HEK293 (cell line): ENCODE data around the gene CBX8.

Experiments used
- CTCF ChIA-PET: fragments of 350-600 bp; formaldehyde crosslinking; extraction: SDS; loops from one replicate; lab custom pipeline; 2021; ENCODE audit warnings: antibody characterized with exemption; lab: Yijun Ruan, JAX
- POLR2A ChIA-PET: fragments of 300-600 bp; formaldehyde crosslinking; extraction: SDS; loops from one replicate; lab custom pipeline; 2020; ENCODE audit warnings: antibody characterized with exemption, inconsistent platforms; lab: Yijun Ruan, JAX
- H3K27ac ChIP-seq: fragments of 200-500 bp; sonication (Bioruptor generic); 2 replicates; pipeline ENCODE4 v1.5.1; 2014; ENCODE audit warnings: low read depth, low read length, control low read depth, inconsistent platforms; ENCODE audit errors: extremely low read depth
- H3K36me3 ChIP-seq, 2 experiments: fragments of 200-500 bp in 1 of 2; sonication (Bioruptor generic) in 1 of 2; 1 replicate in 1 of 2; 2 replicates in 1 of 2; pipeline ENCODE4 v1.5.1; 2014 to 2017; ENCODE audit warnings: inconsistent platforms in 2 of 2, low read length in 2 of 2; ENCODE audit not compliant: control insufficient read depth in 2 of 2, insufficient read depth in 1 of 2
- H3K4me1 ChIP-seq: fragments of 200-500 bp; sonication (Bioruptor generic); 2 replicates; pipeline ENCODE4 v1.5.1; 2014; ENCODE audit warnings: mild to moderate bottlenecking, low read length, inconsistent platforms; ENCODE audit not compliant: control insufficient read depth, insufficient read depth
- H3K4me3 ChIP-seq: 2 replicates; pipeline ENCODE4 v1.5.1; 2011; ENCODE audit warnings: low read depth, mild to moderate bottlenecking, control low read depth, low read length, moderate library complexity
- H3K9me3 ChIP-seq: fragments of 200-500 bp; sonication (Bioruptor generic); 2 replicates; pipeline ENCODE4 v1.5.1; 2014; ENCODE audit warnings: low read depth, low read length, inconsistent platforms; ENCODE audit not compliant: control insufficient read depth, insufficient read depth
- BCL6B ChIP-seq: fragments of 450-650 bp; formaldehyde crosslinking; IDR thresholded peaks from 2 replicates; pipeline ENCODE4 v1.5.1; 2017; ENCODE audit warnings: missing biosample characterization, missing genetic modification characterization
- HOXC10 ChIP-seq: sonication (generic); formaldehyde crosslinking; IDR thresholded peaks from 2 replicates; pipeline ENCODE4 v1.8.1; 2023; ENCODE audit warnings: mild to moderate bottlenecking, missing genetic modification reagents
- OSR2 ChIP-seq: fragments of 450-650 bp; formaldehyde crosslinking; IDR thresholded peaks from 2 replicates; pipeline ENCODE4 v1.5.1; 2016; ENCODE audit warnings: missing biosample characterization, missing genetic modification characterization
- ZBTB17 ChIP-seq: fragments of 450-650 bp; formaldehyde crosslinking; IDR thresholded peaks from 2 replicates; pipeline ENCODE4 v1.5.1; 2016; ENCODE audit warnings: missing biosample characterization, missing genetic modification characterization
- ZBTB8A ChIP-seq: fragments of 450-650 bp; formaldehyde crosslinking; IDR thresholded peaks from 2 replicates; pipeline ENCODE4 v1.5.1; 2016; ENCODE audit warnings: missing biosample characterization, missing genetic modification characterization
- ZIC2 ChIP-seq: fragments of 450-650 bp; formaldehyde crosslinking; IDR thresholded peaks from 2 replicates; pipeline ENCODE4 v1.5.1; 2016; ENCODE audit warnings: missing biosample characterization, missing genetic modification characterization
- ZNF138 ChIP-seq: fragments of 450-650 bp; formaldehyde crosslinking; IDR thresholded peaks from 2 replicates; pipeline ENCODE4 v1.5.1; 2016; ENCODE audit warnings: missing biosample characterization, missing genetic modification characterization, borderline replicate concordance
- ZNF155 ChIP-seq: fragments of 450-650 bp; formaldehyde crosslinking; IDR thresholded peaks from 2 replicates; pipeline ENCODE4 v1.5.1; 2016; ENCODE audit warnings: missing biosample characterization, missing genetic modification characterization
- ZNF214 ChIP-seq: fragments of 450-650 bp; formaldehyde crosslinking; IDR thresholded peaks from 2 replicates; pipeline ENCODE4 v1.5.1; 2017; ENCODE audit warnings: missing biosample characterization, mild to moderate bottlenecking, missing genetic modification characterization, borderline replicate concordance
- ZNF280D ChIP-seq: fragments of 450-650 bp; formaldehyde crosslinking; IDR thresholded peaks from 2 replicates; pipeline ENCODE4 v1.5.1; 2016; ENCODE audit warnings: missing biosample characterization, missing genetic modification characterization
- ZNF366 ChIP-seq: fragments of 450-650 bp; formaldehyde crosslinking; conservative IDR thresholded peaks from 2 replicates; pipeline ENCODE4 v1.5.1; 2016; ENCODE audit warnings: missing biosample characterization, missing genetic modification characterization
- ZNF394 ChIP-seq: fragments of 450-650 bp; formaldehyde crosslinking; IDR thresholded peaks from 2 replicates; pipeline ENCODE4 v1.5.1; 2016; ENCODE audit warnings: missing biosample characterization, missing genetic modification characterization, mild to moderate bottlenecking, moderate library complexity, borderline replicate concordance
- ZNF510 ChIP-seq: fragments of 450-650 bp; formaldehyde crosslinking; IDR thresholded peaks from 2 replicates; pipeline ENCODE4 v1.5.1; 2018; ENCODE audit warnings: mild to moderate bottlenecking, missing genetic modification characterization, missing biosample characterization; ENCODE audit not compliant: insufficient replicate concordance
- ZNF600 ChIP-seq: fragments of 450-650 bp; formaldehyde crosslinking; IDR thresholded peaks from 2 replicates; pipeline ENCODE4 v1.5.1; 2016; ENCODE audit warnings: missing biosample characterization, missing genetic modification characterization
- ZNF677 ChIP-seq: fragments of 450-650 bp; IDR thresholded peaks from 2 replicates; pipeline ENCODE4 v1.5.0; 2018; ENCODE audit warnings: missing biosample characterization, mild to moderate bottlenecking, missing genetic modification characterization, moderate library complexity
- ZNF707 ChIP-seq: fragments of 450-650 bp; formaldehyde crosslinking; IDR thresholded peaks from 2 replicates; pipeline ENCODE4 v1.5.1; 2016; ENCODE audit warnings: missing biosample characterization, missing genetic modification characterization
- ZNF785 ChIP-seq: fragments of 450-650 bp; formaldehyde crosslinking; IDR thresholded peaks from 2 replicates; pipeline ENCODE4 v1.5.1; 2016; ENCODE audit warnings: missing biosample characterization, missing genetic modification characterization
- ZNF791 ChIP-seq: fragments of 450-650 bp; formaldehyde crosslinking; IDR thresholded peaks from 2 replicates; pipeline ENCODE4 v1.5.1; 2016; ENCODE audit warnings: missing biosample characterization, missing genetic modification characterization
- TF ChIP-seq, protein P1 (sequence below): fragments of 450-650 bp; formaldehyde crosslinking; IDR thresholded peaks from 2 replicates; pipeline ENCODE4 v1.5.1; 2016; ENCODE audit warnings: missing biosample characterization, missing genetic modification characterization

CBX8 gene

GRCh38 chr17:79788989-79789942 lies 7.6 kb downstream of the CBX8 start:
- ChIA-PET CTCF (interaction anchor here (0.6 to 2.8 kb wide), 39 partner anchors 8 to 581 kb away, joined by 3 to 18 read pairs (median 4); no protein-coding TSS in a partner anchor), POLR2A (interaction anchor here (0.6 kb wide), 1 partner anchor 210 kb away, joined by 5 read pairs; no protein-coding TSS in a partner anchor)
- no peak overlapping the region for H3K4me3 ChIP-seq
- H3K36me3 ChIP-seq, result peaks cover 0 to 16% of the 10 kb centered on the region in 2 experiments; a peak in 1 of 3 replicates
- H3K4me1 ChIP-seq, result peaks cover 12% of the 10 kb centered on the region
- no peaks in the 10 kb centered on the region for H3K9me3 ChIP-seq
- H3K27ac ChIP-seq, result no peak overlapping the region
- no peak for TF ChIP-seq ZNF138 (tag by site-specific recombination)
- no peak for TF ChIP-seq ZNF155 (tag by site-specific recombination)
- TF ChIP-seq ZBTB8A (tag by site-specific recombination), result peak; percentile 33; the same call in 1 of the 2 replicates
- no peak for TF ChIP-seq ZNF785 (tag by site-specific recombination)
- peak; percentile 52 for TF ChIP-seq OSR2 (tag by site-specific recombination)
- TF ChIP-seq ZNF510 (tag by site-specific recombination), result no peak
- no peak for TF ChIP-seq ZNF214 (tag by site-specific recombination)
- no peak for TF ChIP-seq HOXC10 (CRISPR knock-in tag)
- TF ChIP-seq ZNF707 (tag by site-specific recombination), result no peak
- TF ChIP-seq ZNF677 (tag by site-specific recombination), result peak; percentile 87
- TF ChIP-seq ZNF394 (tag by site-specific recombination), result peak; percentile 83
- TF ChIP-seq ZNF280D (tag by site-specific recombination), result no peak
- TF ChIP-seq ZNF791 (tag by site-specific recombination), result no peak
- TF ChIP-seq BCL6B, result no peak

DNA sequence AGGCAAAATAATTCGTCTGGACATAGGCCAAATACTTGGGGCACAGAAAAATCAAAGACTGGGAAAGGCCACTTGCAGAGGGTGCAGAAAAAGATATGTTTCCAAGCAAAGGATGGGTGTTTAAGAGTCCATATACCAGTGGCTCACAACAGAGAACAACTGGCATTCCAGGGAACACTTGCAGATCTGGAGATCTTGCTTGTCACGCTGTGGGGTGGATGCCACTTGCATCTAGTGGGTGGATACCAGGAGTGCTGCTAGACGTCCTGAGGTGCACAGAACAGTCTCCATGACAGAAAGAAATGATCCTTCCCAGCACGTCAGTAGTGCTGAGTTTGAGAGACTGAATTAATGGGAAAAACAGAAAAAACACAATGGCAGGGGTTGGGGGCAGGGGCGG lies 8.4 kb downstream of the CBX8 start:
- no peak overlapping the region for H3K27ac ChIP-seq
- H3K36me3 ChIP-seq, result peaks cover under 1 to 25% of the 10 kb centered on the region in 2 experiments; a peak in 1 of 3 replicates
- TF ChIP-seq, protein P1, sequence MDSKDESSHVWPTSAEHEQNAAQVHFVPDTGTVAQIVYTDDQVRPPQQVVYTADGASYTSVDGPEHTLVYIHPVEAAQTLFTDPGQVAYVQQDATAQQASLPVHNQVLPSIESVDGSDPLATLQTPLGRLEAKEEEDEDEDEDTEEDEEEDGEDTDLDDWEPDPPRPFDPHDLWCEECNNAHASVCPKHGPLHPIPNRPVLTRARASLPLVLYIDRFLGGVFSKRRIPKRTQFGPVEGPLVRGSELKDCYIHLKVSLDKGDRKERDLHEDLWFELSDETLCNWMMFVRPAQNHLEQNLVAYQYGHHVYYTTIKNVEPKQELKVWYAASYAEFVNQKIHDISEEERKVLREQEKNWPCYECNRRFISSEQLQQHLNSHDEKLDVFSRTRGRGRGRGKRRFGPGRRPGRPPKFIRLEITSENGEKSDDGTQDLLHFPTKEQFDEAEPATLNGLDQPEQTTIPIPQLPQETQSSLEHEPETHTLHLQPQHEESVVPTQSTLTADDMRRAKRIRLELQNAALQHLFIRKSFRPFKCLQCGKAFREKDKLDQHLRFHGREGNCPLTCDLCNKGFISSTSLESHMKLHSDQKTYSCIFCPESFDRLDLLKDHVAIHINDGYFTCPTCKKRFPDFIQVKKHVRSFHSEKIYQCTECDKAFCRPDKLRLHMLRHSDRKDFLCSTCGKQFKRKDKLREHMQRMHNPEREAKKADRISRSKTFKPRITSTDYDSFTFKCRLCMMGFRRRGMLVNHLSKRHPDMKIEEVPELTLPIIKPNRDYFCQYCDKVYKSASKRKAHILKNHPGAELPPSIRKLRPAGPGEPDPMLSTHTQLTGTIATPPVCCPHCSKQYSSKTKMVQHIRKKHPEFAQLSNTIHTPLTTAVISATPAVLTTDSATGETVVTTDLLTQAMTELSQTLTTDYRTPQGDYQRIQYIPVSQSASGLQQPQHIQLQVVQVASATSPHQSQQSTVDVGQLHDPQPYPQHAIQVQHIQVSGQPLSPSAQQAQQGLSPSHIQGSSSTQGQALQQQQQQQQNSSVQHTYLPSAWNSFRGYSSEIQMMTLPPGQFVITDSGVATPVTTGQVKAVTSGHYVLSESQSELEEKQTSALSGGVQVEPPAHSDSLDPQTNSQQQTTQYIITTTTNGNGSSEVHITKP, result peak; percentile 26; the same call in 1 of the 2 replicates
- TF ChIP-seq ZBTB17 (tag by site-specific recombination) (peak; percentile 69), ZNF366 (tag by site-specific recombination) (no peak), ZIC2 (tag by site-specific recombination) (0 out of 2 replicates have a peak, but pooled peaks have one; percentile 15), ZNF600 (tag by site-specific recombination) (peak; percentile 30; the same call in 1 of the 2 replicates)
- TF ChIP-seq, all 188 proteins: peak for 4
- H3K4me3 ChIP-seq, result no peak overlapping the region
- POLR2A ChIA-PET, result interaction anchor here (0.6 kb wide), 1 partner anchor 211 kb away, joined by 5 read pairs; no protein-coding TSS in a partner anchor
- H3K9me3 ChIP-seq, result no peaks in the 10 kb centered on the region
- CTCF ChIA-PET, result interaction anchor here (0.6 to 2.2 kb wide), 18 partner anchors 9 to 582 kb away, joined by 3 to 18 read pairs (median 5); no protein-coding TSS in a partner anchor
- peaks cover 9% of the 10 kb centered on the region for H3K4me1 ChIP-seq
